GM18867 (cell line): ENCODE data around the gene MYBBP1A.

ENCODE experiments used
- ATAC-seq: cut with Tn5 transposase; IDR thresholded peaks from one replicate; pipeline ENCODE4 v1.9.1; 2021; ENCODE audit warnings: mild to moderate bottlenecking, moderate library complexity; ENCODE audit not compliant: unreplicated experiment

The MYBBP1A gene

GRCh38 chr17:4537451-4538235 is 17.5 kb downstream of the MYBBP1A start:
- no peak for ATAC-seq

DNA sequence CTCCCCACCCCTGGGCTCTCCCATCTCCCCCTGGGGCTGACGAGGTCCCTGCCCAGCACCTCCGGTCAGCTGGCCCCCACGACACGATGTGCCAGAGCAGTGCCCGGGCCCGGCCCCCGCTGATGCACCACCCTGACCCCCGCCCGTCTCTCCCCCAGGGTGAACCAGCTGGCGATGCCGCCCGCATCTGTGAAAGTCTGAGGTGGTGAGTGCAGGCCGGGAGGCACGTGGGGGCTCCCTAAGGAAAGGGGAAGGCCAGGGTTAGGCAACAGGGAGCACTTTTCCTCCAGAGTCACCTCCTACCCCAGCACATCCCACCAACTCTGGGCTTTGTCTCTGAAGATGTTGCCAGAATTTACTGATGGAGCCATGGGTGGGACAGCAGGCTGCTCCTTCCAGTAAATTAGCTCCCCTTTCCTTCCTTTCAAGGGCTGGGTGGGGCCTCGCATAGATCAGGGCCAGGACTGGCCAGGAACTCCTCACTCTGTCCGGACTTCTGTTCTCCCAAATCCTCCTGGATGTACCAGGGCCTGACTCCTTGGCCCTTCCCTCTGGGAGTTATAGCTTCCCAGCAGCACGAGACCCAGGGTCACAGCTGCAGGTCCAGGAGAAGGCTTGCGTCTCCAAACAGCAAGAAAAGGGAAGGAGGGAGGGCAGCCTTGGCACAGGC is 18.3 kb downstream of the MYBBP1A start:
- no peak for ATAC-seq

GRCh38 chr17:4536259-4536741 is 18.9 kb downstream of the MYBBP1A start:
- no peak for ATAC-seq

GRCh38 chr17:4535667-4536258 is 19.4 kb downstream of the MYBBP1A start:
- ATAC-seq = no peak

- ATAC-seq = no peak
Measured at GRCh38 chr17:4534928-4535666, 20.1 kb downstream of the MYBBP1A start.

DNA sequence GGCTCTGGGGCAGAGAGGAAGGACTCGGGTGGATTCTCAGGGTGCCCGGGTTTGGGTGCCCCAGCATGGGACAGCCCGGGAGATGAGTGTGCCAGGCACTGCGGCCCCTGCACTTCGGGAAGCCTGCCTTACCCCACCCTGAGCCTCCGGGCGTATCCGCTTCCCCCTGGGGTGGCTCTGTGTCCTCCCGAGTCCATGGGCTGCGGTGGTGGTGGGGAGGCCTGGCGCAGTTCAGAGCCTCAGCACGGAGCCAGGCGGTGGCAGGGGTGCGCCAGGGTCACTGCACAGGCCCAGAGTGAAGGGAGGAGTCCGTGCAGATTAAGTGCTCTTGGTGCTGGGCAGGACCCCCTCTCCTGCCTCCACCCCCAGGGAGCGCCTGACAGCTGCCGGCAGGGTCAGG is 20.7 kb downstream of the MYBBP1A start:
- ATAC-seq = no peak

DNA sequence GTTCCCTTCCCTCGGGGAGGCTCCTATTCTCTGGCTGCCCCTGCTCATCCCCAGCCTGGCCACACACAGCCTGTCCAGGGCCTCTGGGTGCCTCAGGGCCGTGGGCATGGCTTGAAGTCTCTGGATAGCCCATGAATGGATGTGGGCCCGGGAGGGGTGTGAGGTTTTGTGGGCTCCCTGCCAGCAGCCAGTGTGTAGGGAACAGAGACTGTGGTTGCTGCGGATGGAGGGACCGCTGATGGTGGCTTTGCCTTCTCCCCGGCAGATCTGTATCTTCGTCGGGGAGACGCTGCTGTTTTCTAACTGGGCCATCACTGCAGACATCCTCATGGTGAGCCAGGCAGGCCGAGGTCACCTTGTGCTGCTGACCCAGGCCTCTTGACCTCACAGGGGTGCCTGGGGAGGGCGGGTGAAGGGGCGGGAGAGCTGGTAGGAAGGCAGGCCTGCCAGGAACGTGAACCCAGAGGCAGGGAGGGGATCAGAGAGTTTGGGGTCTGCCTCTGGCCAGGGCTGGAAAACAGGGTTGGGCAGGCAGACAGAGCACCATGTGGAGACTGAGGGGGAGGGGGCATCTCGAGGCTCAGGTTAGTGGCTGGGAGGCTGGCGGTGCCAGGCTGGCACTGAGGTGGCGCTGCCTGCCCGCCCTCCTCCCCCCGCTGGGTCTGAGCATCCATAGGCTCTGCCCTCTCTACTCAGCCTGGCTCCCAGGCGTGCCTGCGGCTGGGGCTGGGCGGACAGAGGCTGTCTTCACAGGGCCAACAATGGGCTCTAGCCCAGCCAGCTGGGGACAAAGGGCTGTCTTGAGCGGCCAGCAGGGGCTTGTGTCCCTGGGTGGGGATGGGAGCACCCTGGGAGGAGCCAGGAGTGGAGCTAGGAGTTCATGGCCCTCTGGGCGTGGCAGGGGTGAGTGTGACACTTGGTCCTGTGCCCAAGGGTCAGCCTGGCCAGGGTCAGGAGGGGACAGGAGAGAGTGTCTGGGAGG is 21.4 kb downstream of the MYBBP1A start:
- ATAC-seq = no peak

- no peak for ATAC-seq
Measured at GRCh38 chr17:4532860-4533522, 22.2 kb downstream of the MYBBP1A start.

- ATAC-seq = no peak
Measured at GRCh38 chr17:4531988-4532736, 23.0 kb downstream of the MYBBP1A start.

GRCh38 chr17:4530799-4531730 is 24.1 kb downstream of the MYBBP1A start:
- ATAC-seq = no peak

DNA sequence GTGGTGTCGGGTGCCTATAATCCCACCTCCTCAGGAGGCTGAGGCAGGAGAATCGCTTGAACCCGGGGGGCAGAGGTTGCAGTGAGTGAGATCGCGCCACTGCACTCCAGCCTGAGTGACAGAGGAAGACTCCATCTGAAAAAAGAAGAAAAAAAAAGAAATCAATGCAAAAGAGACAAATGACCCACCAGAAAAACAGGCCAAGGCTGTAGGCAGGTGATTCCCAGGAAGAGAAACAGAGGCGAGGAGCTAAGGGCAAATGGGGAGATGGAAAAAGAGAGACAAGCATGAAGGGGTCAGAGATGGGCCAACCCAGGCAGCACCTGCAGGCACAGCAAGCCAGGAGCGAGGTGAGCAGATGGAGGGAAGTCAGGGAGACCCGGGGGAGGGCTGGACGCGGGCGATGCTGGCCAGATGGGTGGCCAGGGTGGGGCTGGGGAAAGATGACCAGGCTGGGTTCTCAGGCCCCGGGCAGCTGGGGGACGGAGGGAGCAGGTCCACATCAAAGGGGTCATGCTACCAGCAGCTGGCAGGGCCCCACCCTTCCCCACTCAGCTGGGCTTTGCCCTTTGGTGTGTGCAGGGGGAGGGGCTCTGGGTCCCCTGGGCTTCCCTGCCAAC is 25.5 kb downstream of the MYBBP1A start:
- no peak for ATAC-seq

DNA sequence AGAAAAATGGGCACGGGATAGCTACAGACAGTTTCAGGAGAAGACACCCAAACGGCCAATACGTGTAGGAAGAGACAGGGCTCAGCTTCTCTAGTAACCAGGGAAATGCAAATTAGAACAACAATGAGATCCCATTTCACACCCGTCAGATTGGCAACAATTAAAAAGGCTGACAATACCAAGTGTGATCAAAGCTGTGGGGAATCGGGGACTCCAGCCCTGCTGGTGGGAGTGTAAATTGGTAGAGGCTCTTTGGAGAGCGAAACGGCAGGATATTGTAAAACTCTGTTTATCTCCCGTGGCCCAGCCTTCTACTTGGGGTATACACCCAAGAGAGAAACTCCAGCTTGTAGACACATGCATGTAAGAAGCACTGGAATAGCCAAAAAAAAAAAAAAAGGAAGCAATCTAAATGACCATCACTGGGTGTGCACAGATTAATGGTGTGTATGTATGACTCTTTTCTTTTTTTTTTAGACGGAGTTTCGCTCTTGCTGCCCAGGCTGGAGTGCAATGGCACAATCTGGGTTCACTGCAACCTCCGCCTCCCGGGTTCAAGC is 27.5 kb downstream of the MYBBP1A start:
- no peak for ATAC-seq

- ATAC-seq = no peak
Measured at GRCh38 chr17:4527134-4527533, 28.1 kb downstream of the MYBBP1A start.

DNA sequence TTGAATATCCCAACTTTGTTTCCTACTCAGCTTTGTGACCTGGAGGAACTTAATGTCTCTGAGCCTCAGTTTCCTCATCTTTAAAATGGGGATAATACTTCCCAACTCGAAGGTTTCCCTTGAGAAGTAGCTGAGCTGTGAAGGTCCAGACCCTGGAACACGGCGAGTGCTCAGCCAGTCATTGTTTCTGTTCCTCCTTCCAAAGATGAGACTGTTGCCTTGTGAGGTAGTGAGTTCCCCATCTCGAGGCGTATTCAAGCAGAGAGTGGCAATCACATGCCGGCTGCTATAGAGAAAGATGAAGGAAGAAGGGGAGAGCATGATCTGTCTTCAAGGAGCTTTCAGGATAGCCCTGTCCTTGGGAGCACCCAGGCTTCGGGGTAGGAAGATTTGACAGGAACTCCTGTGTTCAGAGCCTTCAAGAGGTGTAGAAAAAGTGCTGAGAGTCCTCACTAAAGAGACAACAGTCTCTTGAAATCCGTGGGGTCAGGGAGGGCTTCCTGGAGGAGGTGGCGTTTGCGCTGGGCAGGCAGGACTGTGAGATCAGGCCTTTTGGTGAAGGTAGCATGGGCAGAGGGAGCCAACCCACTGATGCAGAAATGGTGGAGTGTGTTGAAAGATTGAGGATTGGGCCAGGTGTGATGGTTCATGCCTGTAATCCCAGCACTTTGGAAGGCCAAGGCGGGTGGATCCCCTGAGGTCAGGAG is 29.3 kb downstream of the MYBBP1A start:
- ATAC-seq = no peak

GRCh38 chr17:4523946-4524345 is 31.2 kb downstream of the MYBBP1A start:
- no peak for ATAC-seq

GRCh38 chr17:4522661-4523060 is 32.5 kb downstream of the MYBBP1A start:
- no peak for ATAC-seq
